Measurements from ENCODE around the gene CIAO1.
A peak's percentile ranks its signal among the peaks of the same experiment; 100 is the strongest.

- TF ChIP-seq RAD21 (IDR thresholded peaks at IDR 0.05; ENCODE audit: low read depth) (no peak), TAF1 (IDR thresholded peaks at IDR 0.05; ENCODE audit: low read depth) (peak; percentile 74; the same call in 1 of the 2 replicates), EGR1 (IDR thresholded peaks at IDR 0.05) (peak; percentile 69), MAX (IDR thresholded peaks at IDR 0.05) (peak; percentile 76), CEBPB (IDR thresholded peaks at IDR 0.05) (no peak), ZBTB7A (IDR thresholded peaks at IDR 0.05; ENCODE audit: low read depth) (peak; percentile 51; the same call in 1 of the 2 replicates), REST (IDR thresholded peaks at IDR 0.05; ENCODE audit: low read depth) (no peak), CREB1 (IDR thresholded peaks at IDR 0.05; ENCODE audit: low read depth) (peak; percentile 92), EP300 (IDR thresholded peaks at IDR 0.05; ENCODE audit: borderline replicate concordance) (no peak), FOXM1 (IDR thresholded peaks at IDR 0.05; ENCODE audit: borderline replicate concordance, low read depth) (no peak), YY1 (IDR thresholded peaks at IDR 0.05; ENCODE audit: low read depth) (peak; percentile 77), NFIC (IDR thresholded peaks at IDR 0.05) (no peak), TEAD4 (IDR thresholded peaks at IDR 0.05) (no peak), TCF12 (IDR thresholded peaks at IDR 0.05; ENCODE audit: low read depth) (peak; percentile 59; the same call in 1 of the 2 replicates)
Measured at GRCh38 chr2:96265840-96266679, at the start of gene CIAO1, which contains the start of gene TMEM127.

Measured in Ishikawa (cell line).